Measurements from ENCODE around the gene CDK5RAP3.
"Not testable (repeated sequence)": the region's sequence is repeated elsewhere in the genome, so short reads cannot be mapped to it uniquely, and the experiment has no call there.

The CDK5RAP3 gene

DNA sequence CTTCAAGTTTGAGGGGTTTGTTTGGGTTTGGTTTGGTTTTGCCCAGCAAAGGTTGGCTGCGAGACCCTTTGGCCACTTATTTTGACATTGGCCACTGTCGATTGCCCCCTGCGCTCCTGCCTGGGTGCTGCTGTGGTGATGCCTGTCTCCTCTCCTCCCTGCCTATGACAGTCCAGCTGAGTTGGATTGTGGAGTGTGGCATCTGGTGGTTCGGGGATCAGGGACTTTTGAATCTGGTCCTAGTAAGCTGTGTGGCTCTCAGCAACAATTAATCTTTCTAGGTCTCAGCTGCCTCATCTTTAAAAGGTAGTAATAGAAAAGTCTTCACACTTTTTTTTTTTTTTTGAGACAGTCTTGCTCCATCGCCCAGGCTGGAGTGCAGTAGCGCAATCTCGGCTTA lies 27.1 kb downstream of the CDK5RAP3 start:
- no peak overlapping the region for H3K4me3 ChIP-seq (ENCODE audit: low read depth, low read length)
- TF ChIP-seq, protein P1, sequence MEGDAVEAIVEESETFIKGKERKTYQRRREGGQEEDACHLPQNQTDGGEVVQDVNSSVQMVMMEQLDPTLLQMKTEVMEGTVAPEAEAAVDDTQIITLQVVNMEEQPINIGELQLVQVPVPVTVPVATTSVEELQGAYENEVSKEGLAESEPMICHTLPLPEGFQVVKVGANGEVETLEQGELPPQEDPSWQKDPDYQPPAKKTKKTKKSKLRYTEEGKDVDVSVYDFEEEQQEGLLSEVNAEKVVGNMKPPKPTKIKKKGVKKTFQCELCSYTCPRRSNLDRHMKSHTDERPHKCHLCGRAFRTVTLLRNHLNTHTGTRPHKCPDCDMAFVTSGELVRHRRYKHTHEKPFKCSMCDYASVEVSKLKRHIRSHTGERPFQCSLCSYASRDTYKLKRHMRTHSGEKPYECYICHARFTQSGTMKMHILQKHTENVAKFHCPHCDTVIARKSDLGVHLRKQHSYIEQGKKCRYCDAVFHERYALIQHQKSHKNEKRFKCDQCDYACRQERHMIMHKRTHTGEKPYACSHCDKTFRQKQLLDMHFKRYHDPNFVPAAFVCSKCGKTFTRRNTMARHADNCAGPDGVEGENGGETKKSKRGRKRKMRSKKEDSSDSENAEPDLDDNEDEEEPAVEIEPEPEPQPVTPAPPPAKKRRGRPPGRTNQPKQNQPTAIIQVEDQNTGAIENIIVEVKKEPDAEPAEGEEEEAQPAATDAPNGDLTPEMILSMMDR (IDR thresholded peaks at IDR 0.05; ENCODE audit: borderline replicate concordance, insufficient read depth, low read depth, low read length): no peak

DNA sequence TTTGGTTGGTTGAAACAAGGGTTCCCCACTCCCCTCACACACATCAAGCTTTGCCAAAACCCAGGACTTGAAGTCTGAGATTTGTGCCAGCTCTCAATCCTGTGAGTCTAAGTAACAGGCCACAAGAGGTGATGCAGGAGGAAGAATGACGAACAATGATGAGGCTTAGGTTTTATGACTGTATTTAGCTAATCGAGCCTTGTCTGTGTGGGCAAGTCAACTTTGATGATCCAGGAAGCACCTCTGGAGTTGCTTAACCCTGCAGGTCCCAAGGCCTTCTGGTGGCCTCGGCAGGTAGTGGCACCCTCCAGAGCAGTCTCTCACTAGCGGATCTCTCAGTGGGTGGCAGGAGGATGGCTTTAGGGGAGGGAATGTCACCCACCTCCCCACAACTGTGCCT lies 28.7 kb downstream of the CDK5RAP3 start:
- TF ChIP-seq, protein P1 (IDR thresholded peaks at IDR 0.05; ENCODE audit: borderline replicate concordance, insufficient read depth, low read depth, low read length): no peak
- no peak overlapping the region for H3K4me3 ChIP-seq (ENCODE audit: low read depth, low read length)

DNA sequence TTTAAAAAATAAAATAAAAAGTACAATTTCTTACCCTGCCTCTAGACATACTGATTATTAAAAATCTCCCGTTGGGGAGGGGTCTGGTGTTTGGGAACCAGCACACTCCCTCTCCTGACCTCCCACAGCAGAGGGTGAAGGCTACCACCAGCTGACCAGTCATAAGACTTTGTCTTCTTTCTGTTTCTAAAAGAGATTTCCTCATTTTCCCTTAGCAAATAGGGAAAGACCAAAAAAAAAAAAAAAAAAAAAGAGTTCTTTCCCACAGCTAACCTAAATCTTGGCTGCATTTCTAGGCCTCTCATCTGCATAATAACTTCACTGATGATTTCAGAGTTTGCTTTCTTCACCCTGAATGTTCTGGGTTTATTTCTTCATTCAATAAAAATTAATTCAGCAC lies 30.3 kb downstream of the CDK5RAP3 start:
- TF ChIP-seq, protein P1 (IDR thresholded peaks at IDR 0.05; ENCODE audit: borderline replicate concordance, insufficient read depth, low read depth, low read length): no peak
- H3K4me3 ChIP-seq (ENCODE audit: low read depth, low read length): no peak overlapping the region

DNA sequence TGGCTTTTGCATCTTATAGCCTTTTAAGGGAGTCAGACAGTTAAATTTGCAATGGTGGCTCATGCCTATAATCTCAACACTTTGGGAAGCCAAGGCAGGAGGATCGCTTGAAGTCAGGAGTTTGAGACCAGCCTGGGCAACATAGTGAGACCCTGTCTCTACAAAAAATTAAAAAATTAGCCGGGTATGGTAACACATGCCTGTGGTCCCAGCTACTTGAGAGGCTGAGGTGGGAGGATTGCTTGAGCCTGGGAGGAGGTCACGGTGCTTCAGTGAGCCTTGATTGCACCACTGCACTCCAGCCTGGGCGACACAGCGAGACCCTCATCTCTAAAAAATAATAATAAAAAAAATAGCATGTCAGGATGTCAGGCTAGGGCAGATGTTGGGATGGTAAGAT lies 30.7 kb downstream of the CDK5RAP3 start:
- H3K4me3 ChIP-seq (ENCODE audit: low read depth, low read length): not testable (repeated sequence)

DNA sequence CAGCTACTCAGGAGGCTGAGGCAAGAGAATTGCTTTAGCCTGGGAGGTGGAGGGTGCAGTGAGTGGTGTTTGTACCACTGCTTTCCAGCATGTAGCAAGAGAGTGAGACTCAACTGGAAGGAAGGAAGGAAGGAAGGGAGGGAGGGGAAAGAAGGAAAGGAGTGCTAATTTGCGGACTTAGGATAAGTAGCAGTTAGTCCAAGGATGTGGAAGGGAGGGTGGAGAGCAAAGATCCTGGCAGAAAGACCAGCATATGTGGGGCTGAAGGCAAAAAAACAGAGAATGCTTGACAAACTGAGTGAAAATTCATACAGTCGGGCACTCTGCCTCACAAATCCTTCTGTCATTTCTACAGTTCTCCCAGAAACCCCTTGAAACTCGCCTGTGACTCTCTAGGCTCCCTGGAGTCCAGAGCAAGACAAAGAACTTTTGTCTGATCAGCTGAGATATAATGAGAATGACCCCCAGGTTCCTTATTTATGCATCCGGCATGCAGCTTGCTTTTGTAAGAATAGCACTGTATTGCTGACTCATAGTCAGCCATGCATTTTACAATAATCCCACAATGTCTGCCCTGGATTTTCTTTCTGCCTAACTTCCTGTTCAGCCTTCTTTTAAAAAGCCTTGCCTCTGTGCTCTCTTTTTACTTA lies 31.5 kb downstream of the CDK5RAP3 start:
- no peak overlapping the region for H3K4me3 ChIP-seq (ENCODE audit: low read depth, low read length)
- TF ChIP-seq, protein P1 (IDR thresholded peaks at IDR 0.05; ENCODE audit: borderline replicate concordance, insufficient read depth, low read depth, low read length): no peak

DNA sequence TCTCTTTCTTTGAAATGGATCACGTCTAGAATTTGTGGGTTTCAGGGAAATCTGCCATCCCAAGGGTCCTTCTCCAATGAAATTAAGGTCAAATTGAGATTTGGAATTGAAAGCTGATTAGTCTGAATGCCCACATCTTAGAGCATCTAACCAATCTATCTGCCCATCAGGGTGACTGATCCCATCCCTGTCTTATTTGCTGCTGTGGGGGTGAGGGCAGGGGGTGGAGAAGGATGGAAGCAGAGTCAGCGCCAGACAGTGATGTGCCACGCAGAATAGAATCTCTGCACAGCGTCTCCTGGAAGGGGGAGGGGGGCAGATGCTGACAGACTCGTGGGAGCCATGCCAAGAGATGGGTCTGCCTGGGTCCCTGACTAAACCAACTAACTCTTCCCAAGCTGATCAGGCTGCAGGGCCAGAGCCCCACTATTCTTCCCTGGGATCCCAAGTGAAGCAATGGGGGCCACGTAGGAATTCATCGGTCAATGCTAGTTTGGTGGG lies 32.1 kb downstream of the CDK5RAP3 start:
- TF ChIP-seq, protein P1 (IDR thresholded peaks at IDR 0.05; ENCODE audit: borderline replicate concordance, insufficient read depth, low read depth, low read length): no peak
- H3K4me3 ChIP-seq (ENCODE audit: low read depth, low read length): no peak overlapping the region

DNA sequence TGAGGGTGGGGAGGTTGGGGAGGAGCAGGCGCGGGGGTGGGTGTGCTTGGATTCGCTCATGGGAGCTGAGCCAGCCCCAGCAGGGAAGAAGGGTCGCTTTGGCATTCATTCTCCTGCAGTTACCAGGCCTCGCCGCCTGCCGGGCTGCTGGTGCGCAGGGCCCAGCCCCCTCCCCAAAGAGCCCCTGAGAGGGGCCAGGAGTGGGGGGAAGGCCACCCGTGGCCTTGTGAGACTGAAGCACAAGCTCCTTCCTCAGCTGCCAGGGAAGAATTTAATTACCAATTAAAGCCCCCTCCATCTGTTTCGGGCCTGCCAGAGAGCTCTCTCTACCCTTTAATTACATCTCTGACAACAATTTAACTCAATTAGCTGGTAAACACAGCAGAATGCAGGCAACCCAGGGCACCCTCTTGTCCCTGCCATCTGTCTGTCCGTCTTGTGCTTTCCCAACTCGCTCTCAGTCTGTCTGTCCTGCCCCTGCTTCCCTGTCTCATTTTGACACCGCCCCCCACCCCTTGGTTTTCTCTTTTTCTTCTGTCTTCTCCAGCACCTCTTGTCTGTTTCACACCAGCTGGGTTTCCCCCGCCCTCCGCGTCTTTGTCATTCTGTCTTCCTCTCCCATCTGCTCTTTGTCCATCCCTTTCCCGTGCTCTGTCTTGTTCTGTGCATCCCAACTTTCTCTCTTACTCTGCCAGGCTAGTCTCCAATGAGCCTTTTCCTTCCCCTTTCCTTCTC lies 32.7 kb downstream of the CDK5RAP3 start:
- TF ChIP-seq, protein P1 (IDR thresholded peaks at IDR 0.05; ENCODE audit: borderline replicate concordance, insufficient read depth, low read depth, low read length): no peak
- H3K4me3 ChIP-seq (ENCODE audit: low read depth, low read length): no peak overlapping the region
